ENCODE data around the gene VSX2. TPM values are rescaled to one million over a fixed set of nuclear protein-coding genes. Genes with fewer than 3 reads are reported as not detected.
A peak's percentile ranks its signal among the peaks of the same experiment; 100 is the strongest.

The VSX2 gene
- total RNA-seq, 2 donors from 2014 or later = not detected

GRCh38 chr14:74255281-74255680 lies 16.0 kb downstream of the VSX2 start:
- Histone ChIP-seq H3K36me3 (no peaks in the 10 kb centered on the region), H3K4me1 (ENCODE audit: control insufficient read depth in 1 of 2, low read depth in 2 of 2) (peaks cover 10 to 22% of the 10 kb centered on the region in 2 donors), H3K27ac (no peak overlapping the region), H3K4me3 (no peak overlapping the region), H3K9me3 (no peaks in the 10 kb centered on the region), H3K27me3 (replicated peaks; ENCODE audit: insufficient read depth) (no peaks in the 10 kb centered on the region)
- no peak for ATAC-seq (ENCODE audit: insufficient number of reproducible peaks, low FRiP score, low read depth)
- TF ChIP-seq, protein P1, sequence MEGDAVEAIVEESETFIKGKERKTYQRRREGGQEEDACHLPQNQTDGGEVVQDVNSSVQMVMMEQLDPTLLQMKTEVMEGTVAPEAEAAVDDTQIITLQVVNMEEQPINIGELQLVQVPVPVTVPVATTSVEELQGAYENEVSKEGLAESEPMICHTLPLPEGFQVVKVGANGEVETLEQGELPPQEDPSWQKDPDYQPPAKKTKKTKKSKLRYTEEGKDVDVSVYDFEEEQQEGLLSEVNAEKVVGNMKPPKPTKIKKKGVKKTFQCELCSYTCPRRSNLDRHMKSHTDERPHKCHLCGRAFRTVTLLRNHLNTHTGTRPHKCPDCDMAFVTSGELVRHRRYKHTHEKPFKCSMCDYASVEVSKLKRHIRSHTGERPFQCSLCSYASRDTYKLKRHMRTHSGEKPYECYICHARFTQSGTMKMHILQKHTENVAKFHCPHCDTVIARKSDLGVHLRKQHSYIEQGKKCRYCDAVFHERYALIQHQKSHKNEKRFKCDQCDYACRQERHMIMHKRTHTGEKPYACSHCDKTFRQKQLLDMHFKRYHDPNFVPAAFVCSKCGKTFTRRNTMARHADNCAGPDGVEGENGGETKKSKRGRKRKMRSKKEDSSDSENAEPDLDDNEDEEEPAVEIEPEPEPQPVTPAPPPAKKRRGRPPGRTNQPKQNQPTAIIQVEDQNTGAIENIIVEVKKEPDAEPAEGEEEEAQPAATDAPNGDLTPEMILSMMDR (IDR thresholded peaks at IDR 0.05) = no peak
- DNase-seq (ENCODE audit: low spot score) = no peak

- DNase-seq (ENCODE audit: low spot score) (no peak), ATAC-seq (ENCODE audit: insufficient number of reproducible peaks, low FRiP score, low read depth) (peak; percentile 60)
- Histone ChIP-seq H3K27me3 (replicated peaks; ENCODE audit: insufficient read depth) (no peaks in the 10 kb centered on the region), H3K9me3 (no peaks in the 10 kb centered on the region), H3K4me3 (peak overlapping the region; percentile 89), H3K27ac (no peak overlapping the region), H3K4me1 (ENCODE audit: control insufficient read depth in 1 of 2, low read depth in 2 of 2) (peaks cover 10 to 15% of the 10 kb centered on the region in 2 donors), H3K36me3 (no peaks in the 10 kb centered on the region)
- TF ChIP-seq, protein P1 (IDR thresholded peaks at IDR 0.05) = peak; percentile 96
Observed at GRCh38 chr14:74257078-74257940, 18.1 kb downstream of the VSX2 start.

DNA sequence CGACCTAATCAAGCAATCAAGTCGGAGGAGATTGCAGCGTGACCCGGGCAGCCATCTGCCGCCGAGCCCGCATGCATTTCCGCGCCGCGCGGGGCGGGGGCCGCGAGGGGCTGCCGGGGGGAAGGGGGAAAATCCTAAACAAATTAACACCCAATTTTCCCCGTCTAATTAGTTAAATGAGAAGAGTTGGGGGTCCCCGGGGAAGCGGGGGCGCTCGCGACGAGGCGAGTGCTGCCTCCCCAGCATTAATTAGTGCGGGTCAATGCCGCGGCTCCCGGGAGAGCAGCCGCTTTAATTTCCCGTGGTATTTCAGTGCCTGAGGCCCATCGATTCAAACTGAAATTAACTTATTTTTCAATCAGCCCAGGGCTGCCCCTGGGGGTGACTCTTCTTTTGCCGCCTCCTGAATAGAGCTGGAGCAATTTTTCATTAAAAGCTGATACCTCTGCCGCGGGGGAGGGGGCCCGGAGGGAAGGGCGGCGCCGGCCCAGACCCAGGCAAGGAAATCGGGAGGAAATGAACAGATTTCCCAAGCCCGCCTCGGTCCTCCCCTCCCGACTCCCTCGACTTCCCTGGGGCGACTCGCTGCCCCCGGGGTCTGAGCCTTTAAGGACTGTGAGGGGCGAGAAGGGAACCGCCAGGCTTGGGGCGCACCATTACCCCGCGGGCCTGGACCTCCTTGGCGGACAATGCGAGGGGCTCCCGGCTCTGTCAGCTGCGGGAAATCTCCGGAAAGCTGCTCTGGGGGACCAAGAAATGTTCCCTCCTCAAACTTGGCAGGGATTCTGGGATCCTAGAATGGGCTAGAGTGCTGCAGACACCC lies 18.9 kb downstream of the VSX2 start:
- ATAC-seq (ENCODE audit: insufficient number of reproducible peaks, low FRiP score, low read depth) (no peak), DNase-seq (ENCODE audit: low spot score) (no peak)
- H3K9me3 ChIP-seq = no peaks in the 10 kb centered on the region
- H3K27ac ChIP-seq = no peak overlapping the region
- H3K4me3 ChIP-seq = peak overlapping the region; percentile 89
- TF ChIP-seq, protein P1 (IDR thresholded peaks at IDR 0.05) = no peak
- no peaks in the 10 kb centered on the region for H3K36me3 ChIP-seq
- H3K4me1 ChIP-seq (ENCODE audit: control insufficient read depth in 1 of 2, low read depth in 2 of 2) = peaks cover 10 to 15% of the 10 kb centered on the region in 2 donors
- H3K27me3 ChIP-seq (replicated peaks; ENCODE audit: insufficient read depth) = no peaks in the 10 kb centered on the region

- no peak overlapping the region for H3K27ac ChIP-seq
- H3K27me3 ChIP-seq (replicated peaks; ENCODE audit: insufficient read depth) = no peaks in the 10 kb centered on the region
- H3K9me3 ChIP-seq = no peaks in the 10 kb centered on the region
- no peak for DNase-seq (ENCODE audit: low spot score)
- ATAC-seq (ENCODE audit: insufficient number of reproducible peaks, low FRiP score, low read depth) = no peak
- no peak overlapping the region for H3K4me3 ChIP-seq
- H3K4me1 ChIP-seq (ENCODE audit: control insufficient read depth in 1 of 2, low read depth in 2 of 2) = peaks cover 10 to 15% of the 10 kb centered on the region in 2 donors
- no peaks in the 10 kb centered on the region for H3K36me3 ChIP-seq
- TF ChIP-seq, protein P1 (IDR thresholded peaks at IDR 0.05) = no peak
Observed at GRCh38 chr14:74258764-74259035, 19.5 kb downstream of the VSX2 start.

DNA sequence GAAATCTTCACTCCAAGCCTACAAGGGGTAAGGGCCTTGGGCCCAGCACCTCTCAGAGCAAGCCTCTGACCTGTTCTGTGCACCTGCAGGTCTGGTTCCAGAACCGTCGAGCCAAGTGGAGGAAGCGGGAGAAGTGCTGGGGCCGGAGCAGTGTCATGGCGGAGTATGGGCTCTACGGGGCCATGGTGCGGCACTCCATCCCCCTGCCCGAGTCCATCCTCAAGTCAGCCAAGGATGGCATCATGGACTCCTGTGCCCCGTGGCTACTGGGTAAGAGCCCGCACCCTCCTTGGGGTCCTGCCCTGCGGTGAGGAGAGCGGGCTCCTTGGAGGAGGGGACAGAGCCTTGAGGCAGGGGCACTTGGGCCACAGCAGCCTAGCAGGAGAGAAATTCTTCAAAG lies 20.3 kb downstream of the VSX2 start:
- TF ChIP-seq, protein P1 (IDR thresholded peaks at IDR 0.05) = no peak
- Histone ChIP-seq H3K27me3 (replicated peaks; ENCODE audit: insufficient read depth) (no peaks in the 10 kb centered on the region), H3K4me3 (no peak overlapping the region), H3K27ac (no peak overlapping the region), H3K9me3 (no peaks in the 10 kb centered on the region), H3K4me1 (ENCODE audit: control insufficient read depth in 1 of 2, low read depth in 2 of 2) (peaks cover 10 to 15% of the 10 kb centered on the region in 2 donors), H3K36me3 (no peaks in the 10 kb centered on the region)
- no peak for DNase-seq (ENCODE audit: low spot score)
- no peak for ATAC-seq (ENCODE audit: insufficient number of reproducible peaks, low FRiP score, low read depth)

Data from thoracic aorta (tissue), 2 donors.